ENCODE measurements around the gene PAK2. TPM values are rescaled to one million over a fixed set of nuclear protein-coding genes. Genes with fewer than 3 reads are reported as not detected.

PAK2 gene
- total and polyA plus RNA-seq, 2 donors from 2014 or later: 13.4 to 67.1 TPM

DNA sequence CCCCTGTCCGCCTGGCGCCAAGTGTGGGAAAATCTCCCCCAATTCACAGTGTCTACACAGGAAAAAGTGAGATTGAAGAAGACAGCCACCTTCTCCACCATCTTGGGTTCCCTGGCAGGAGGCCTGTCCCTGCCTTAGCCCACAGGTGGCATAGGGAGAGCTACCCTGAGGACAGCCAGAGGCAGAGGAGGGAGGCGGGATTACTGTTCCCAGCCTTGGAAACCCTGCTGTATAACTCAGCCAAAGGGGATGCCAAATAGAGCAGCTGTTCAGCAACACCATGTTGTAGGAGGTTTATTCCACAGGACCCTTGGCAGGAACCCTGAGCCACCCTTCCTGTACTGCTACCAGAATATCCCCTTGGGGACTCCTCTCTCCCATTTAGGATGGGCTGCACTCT, 54.8 kb downstream of the PAK2 start:
- Histone ChIP-seq H3K4me1 (ENCODE audit: control insufficient read depth in 2 of 3, insufficient read depth in 2 of 3, low read depth in 1 of 3, low read length in 3 of 3) (no peaks in the 10 kb centered on the region), H3K36me3 (ENCODE audit: control insufficient read depth in 2 of 3, insufficient read depth in 3 of 3, low read length in 3 of 3) (no peaks in the 10 kb centered on the region), H3K4me3 (ENCODE audit: low read length in 3 of 3) (no peak overlapping the region), H3K9ac (ENCODE audit: low read length in 3 of 3) (no peak overlapping the region), H3K27me3 (ENCODE audit: control insufficient read depth, insufficient read depth, low read length) (no peaks in the 10 kb centered on the region), H3K9me3 (ENCODE audit: control insufficient read depth in 2 of 3, insufficient read depth in 1 of 3, low read length in 3 of 3) (no peaks in the 10 kb centered on the region), H3K27ac (ENCODE audit: low read depth in 2 of 2, low read length in 2 of 2) (no peak overlapping the region)
- TF ChIP-seq, protein P1, sequence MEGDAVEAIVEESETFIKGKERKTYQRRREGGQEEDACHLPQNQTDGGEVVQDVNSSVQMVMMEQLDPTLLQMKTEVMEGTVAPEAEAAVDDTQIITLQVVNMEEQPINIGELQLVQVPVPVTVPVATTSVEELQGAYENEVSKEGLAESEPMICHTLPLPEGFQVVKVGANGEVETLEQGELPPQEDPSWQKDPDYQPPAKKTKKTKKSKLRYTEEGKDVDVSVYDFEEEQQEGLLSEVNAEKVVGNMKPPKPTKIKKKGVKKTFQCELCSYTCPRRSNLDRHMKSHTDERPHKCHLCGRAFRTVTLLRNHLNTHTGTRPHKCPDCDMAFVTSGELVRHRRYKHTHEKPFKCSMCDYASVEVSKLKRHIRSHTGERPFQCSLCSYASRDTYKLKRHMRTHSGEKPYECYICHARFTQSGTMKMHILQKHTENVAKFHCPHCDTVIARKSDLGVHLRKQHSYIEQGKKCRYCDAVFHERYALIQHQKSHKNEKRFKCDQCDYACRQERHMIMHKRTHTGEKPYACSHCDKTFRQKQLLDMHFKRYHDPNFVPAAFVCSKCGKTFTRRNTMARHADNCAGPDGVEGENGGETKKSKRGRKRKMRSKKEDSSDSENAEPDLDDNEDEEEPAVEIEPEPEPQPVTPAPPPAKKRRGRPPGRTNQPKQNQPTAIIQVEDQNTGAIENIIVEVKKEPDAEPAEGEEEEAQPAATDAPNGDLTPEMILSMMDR (IDR thresholded peaks at IDR 0.05; ENCODE audit: borderline replicate concordance, extremely low read depth, insufficient read depth): no peak
- intact Hi-C loops (cut with DNase I): no loop called here
- FAIRE-seq (no peak), DNase-seq (no peak)

DNA sequence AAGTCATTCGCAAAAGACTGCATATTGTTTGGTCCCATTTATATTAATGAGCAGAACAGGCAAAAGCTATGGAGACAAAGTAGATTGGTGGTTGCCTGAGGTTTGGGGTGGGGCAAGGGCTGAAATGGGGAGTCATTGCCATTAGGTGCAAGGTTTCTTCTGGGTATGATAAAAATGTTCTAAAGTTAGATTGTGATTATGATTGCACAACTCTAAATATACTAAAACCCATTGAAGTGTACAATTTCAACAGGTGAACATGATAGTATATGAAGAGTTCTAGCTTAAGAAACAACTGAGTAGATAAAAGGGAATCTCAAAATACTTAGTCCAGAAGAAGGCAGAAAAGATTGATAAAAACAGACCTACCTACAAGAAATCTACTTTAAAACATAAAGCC, 56.7 kb downstream of the PAK2 start:
- Histone ChIP-seq H3K36me3 (ENCODE audit: control insufficient read depth in 2 of 3, insufficient read depth in 3 of 3, low read length in 3 of 3) (no peaks in the 10 kb centered on the region), H3K9me3 (ENCODE audit: control insufficient read depth in 2 of 3, insufficient read depth in 1 of 3, low read length in 3 of 3) (no peaks in the 10 kb centered on the region), H3K4me1 (ENCODE audit: control insufficient read depth in 2 of 3, insufficient read depth in 2 of 3, low read depth in 1 of 3, low read length in 3 of 3) (no peaks in the 10 kb centered on the region), H3K27ac (ENCODE audit: low read depth in 2 of 2, low read length in 2 of 2) (no peak overlapping the region), H3K9ac (ENCODE audit: low read length in 3 of 3) (no peak overlapping the region), H3K4me3 (ENCODE audit: low read length in 3 of 3) (no peak overlapping the region), H3K27me3 (ENCODE audit: control insufficient read depth, insufficient read depth, low read length) (no peaks in the 10 kb centered on the region)
- no peak for DNase-seq
- intact Hi-C loops (cut with DNase I): no loop called here
- no peak for FAIRE-seq
- TF ChIP-seq, protein P1 (IDR thresholded peaks at IDR 0.05; ENCODE audit: borderline replicate concordance, extremely low read depth, insufficient read depth): no peak

DNA sequence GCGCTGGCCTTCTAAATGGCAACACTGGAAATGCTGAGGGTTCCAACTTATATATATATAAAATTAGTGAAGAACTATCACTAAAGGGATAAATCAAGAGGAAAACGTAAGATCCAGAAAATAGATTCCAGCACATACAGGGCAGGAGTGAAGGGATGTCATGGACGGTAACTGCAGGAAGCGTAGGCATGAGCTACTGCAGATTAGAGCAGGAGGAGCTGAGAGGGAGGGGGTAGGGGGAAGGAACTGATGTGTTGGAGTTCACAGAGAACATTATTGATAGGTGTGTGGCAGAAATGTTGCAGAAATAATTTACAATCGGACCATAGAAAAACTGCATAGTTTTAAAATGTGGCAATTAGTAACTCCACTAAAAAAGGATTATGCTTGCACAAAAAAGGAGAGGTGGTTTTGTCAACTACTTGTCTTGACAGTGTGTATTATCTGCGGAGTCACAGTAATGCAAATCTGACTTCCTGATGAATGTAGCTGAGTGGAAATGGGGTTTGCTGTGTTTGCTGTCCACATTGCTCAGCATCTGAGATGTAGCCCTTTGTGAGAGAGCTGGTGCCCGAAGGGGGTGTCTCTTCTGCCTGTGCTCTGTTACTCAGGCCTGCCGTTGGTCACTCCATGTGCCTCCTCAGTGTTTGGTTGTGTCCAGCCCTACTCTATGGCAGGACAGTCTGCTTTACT, 61.2 kb downstream of the PAK2 start:
- Histone ChIP-seq H3K27ac (ENCODE audit: low read depth in 2 of 2, low read length in 2 of 2) (no peak overlapping the region), H3K9ac (ENCODE audit: low read length in 3 of 3) (no peak overlapping the region), H3K27me3 (ENCODE audit: control insufficient read depth, insufficient read depth, low read length) (no peaks in the 10 kb centered on the region), H3K36me3 (ENCODE audit: control insufficient read depth in 2 of 3, insufficient read depth in 3 of 3, low read length in 3 of 3) (peaks cover 0 to 10% (median 6%) of the 10 kb centered on the region in 3 donors), H3K4me1 (ENCODE audit: control insufficient read depth in 2 of 3, insufficient read depth in 2 of 3, low read depth in 1 of 3, low read length in 3 of 3) (no peaks in the 10 kb centered on the region), H3K9me3 (ENCODE audit: control insufficient read depth in 2 of 3, insufficient read depth in 1 of 3, low read length in 3 of 3) (no peaks in the 10 kb centered on the region), H3K4me3 (ENCODE audit: low read length in 3 of 3) (no peak overlapping the region)
- no peak for DNase-seq
- FAIRE-seq: no peak
- intact Hi-C loops (cut with DNase I): no loop called here
- TF ChIP-seq, protein P1 (IDR thresholded peaks at IDR 0.05; ENCODE audit: borderline replicate concordance, extremely low read depth, insufficient read depth): no peak

Data from kidney (tissue), 14 donors.